Upper lobe of left lung (tissue), 6 donors: ENCODE results near the gene PLEKHG2. TPM values are rescaled to one million over a fixed set of nuclear protein-coding genes. Genes with fewer than 3 reads are reported as not detected.

Source experiments
- ATAC-seq, 2 donors: fragments of 200-7000 bp; cut with Tn5 transposase; one replicate each; pipeline ENCODE4 v1.9.1; 2022; ENCODE audit warnings: mild to moderate bottlenecking in 2 of 2, moderate library complexity in 2 of 2; ENCODE audit not compliant: low FRiP score in 2 of 2
- DNase-seq, 2 donors: peaks; one replicate each; pipeline ENCODE4 v3.0.0-alpha.2; 2019 to 2020
- H3K27ac ChIP-seq, 4 donors: fragments of 200-600 bp; sonication (generic); one replicate each; pipeline ENCODE4 v1.5.1; 2016 to 2019
- H3K27me3 ChIP-seq, 4 donors: fragments of 200-600 bp; sonication (generic); one replicate each; pipeline ENCODE4 v1.5.1; 2017 to 2019
- H3K36me3 ChIP-seq, 4 donors: fragments of 200-600 bp; sonication (generic); one replicate each; pipeline ENCODE4 v1.5.1; 2016 to 2019
- H3K4me1 ChIP-seq, 4 donors: fragments of 200-600 bp; sonication (generic); one replicate each; pipeline ENCODE4 v1.5.1; 2018 to 2019
- H3K4me3 ChIP-seq, 4 donors: fragments of 200-600 bp; sonication (generic); one replicate each; pipeline ENCODE4 v1.5.1; 2017 to 2019; ENCODE audit warnings: mild to moderate bottlenecking in 2 of 4, moderate library complexity in 1 of 4
- H3K9me3 ChIP-seq, 4 donors: fragments of 200-600 bp; sonication (generic); one replicate each; pipeline ENCODE4 v1.5.1; 2018 to 2019
- CTCF ChIP-seq, 6 experiments: fragments of 450-650 bp in 4 of 6; fragments of 200-600 bp in 2 of 6; sonication (generic) in 2 of 6; IDR thresholded peaks; one replicate each; pipeline ENCODE4 v1.5.1; 2016 to 2019; ENCODE audit warnings: antibody characterized with exemption in 6 of 6
- EP300 ChIP-seq, 4 donors: sonication (generic); formaldehyde crosslinking; IDR thresholded peaks; one replicate each; pipeline ENCODE4 v1.5.1; 2017; ENCODE audit warnings: antibody characterized with exemption in 4 of 4, control low read depth in 2 of 4
- POLR2A ChIP-seq, 4 donors: fragments of 450-650 bp; IDR thresholded peaks; one replicate each; pipeline ENCODE4 v1.5.1; 2016 to 2017; ENCODE audit warnings: antibody characterized with exemption in 4 of 4, mild to moderate bottlenecking in 2 of 4
- POLR2AphosphoS5 ChIP-seq, 2 donors: sonication (generic); formaldehyde crosslinking; IDR thresholded peaks; one replicate each; pipeline ENCODE4 v1.5.1; 2017; ENCODE audit warnings: antibody characterized with exemption in 2 of 2
- WGBS, 2 donors: methylation state at CpG; one replicate each; pipeline ENCODE4 v1.1.5; 2017 to 2018; 5-methylcytosine and 5-hydroxymethylcytosine counted together
- total RNA-seq, 6 donors: library from RNA; depleted of rRNA in 4 of 6; stranded (reverse); fragments of >200 nt in 4 of 6; gene quantifications; one replicate each; pipeline versions ENCODE4 v1.1.0 to v1.2.1, GENCODE V29; 2016 to 2021
- donor health status: DM: no; HTN: no; CAD: no; lungs with moderate emphysema.
- donor health status: DM: no; HTN: yes; CAD: no; lungs with severe emphysema.

PLEKHG2 gene
- total RNA-seq, 6 donors from 2014 or later: 15.8 to 48.1 (median 29.0) TPM

GRCh38 chr19:39427707-39428106, 15.2 kb downstream of the PLEKHG2 start:
- Histone ChIP-seq H3K4me3 (no peak overlapping the region), H3K36me3 (peaks cover 8 to 36% (median 22%) of the 10 kb centered on the region in 4 donors), H3K27me3 (no peaks in the 10 kb centered on the region), H3K4me1 (peaks cover 25 to 42% (median 38%) of the 10 kb centered on the region in 4 donors), H3K9me3 (no peaks in the 10 kb centered on the region), H3K27ac (peak overlapping the region in 3 of 4 donors; percentile 67 to 84 (median 72))
- WGBS, 2 donors: 89 to 91% methylated on average over 11 of the region's 11 CpGs
- TF ChIP-seq EP300 (IDR thresholded peaks at IDR 0.05): no peak
- DNase-seq (no peak), ATAC-seq (no peak)

GRCh38 chr19:39428283-39429112, 16.0 kb downstream of the PLEKHG2 start:
- TF ChIP-seq EP300 (IDR thresholded peaks at IDR 0.05): peak in 2 of 4 donors; percentile 55 to 82
- TF ChIP-seq CTCF (IDR thresholded peaks at IDR 0.05): no peak
- peak in 1 of 4 donors; percentile 18 for TF ChIP-seq POLR2A (IDR thresholded peaks at IDR 0.05)
- peak; percentile 39 to 83 for TF ChIP-seq POLR2AphosphoS5 (IDR thresholded peaks at IDR 0.05)
- ATAC-seq: peak; percentile 68 to 79
- no peaks in the 10 kb centered on the region for H3K27me3 ChIP-seq
- H3K27ac ChIP-seq: peak overlapping the region; percentile 67 to 84 (median 74)
- H3K4me3 ChIP-seq: no peak overlapping the region
- H3K36me3 ChIP-seq: peaks cover 15 to 36% (median 23%) of the 10 kb centered on the region in 4 donors
- WGBS, 2 donors: 37 to 39% methylated on average over 11 to 23 of the region's 23 CpGs
- no peaks in the 10 kb centered on the region for H3K9me3 ChIP-seq
- DNase-seq: peak; percentile 70 to 86
- peaks cover 25 to 49% (median 42%) of the 10 kb centered on the region in 4 donors for H3K4me1 ChIP-seq

GRCh38 chr19:39430675-39431593, 18.5 kb downstream of the PLEKHG2 start:
- H3K27ac ChIP-seq: peak overlapping the region; percentile 86 to 96 (median 92)
- no peaks in the 10 kb centered on the region for H3K27me3 ChIP-seq
- 42 to 46% methylated on average over 17 to 25 of the region's 25 CpGs for WGBS, 2 donors
- H3K4me1 ChIP-seq: peaks cover 41 to 68% (median 58%) of the 10 kb centered on the region in 4 donors
- TF ChIP-seq POLR2A (IDR thresholded peaks at IDR 0.05) (peak in 2 of 4 donors; percentile 27 to 69), POLR2AphosphoS5 (IDR thresholded peaks at IDR 0.05) (peak; percentile 88 to 99), CTCF (IDR thresholded peaks at IDR 0.05) (peak in 1 of 6 experiments; percentile 4), EP300 (IDR thresholded peaks at IDR 0.05) (peak; percentile 98 to 100 (median 99))
- peak in 1 of 2 donors; percentile 88 for DNase-seq
- peak; percentile 68 to 85 for ATAC-seq
- no peaks in the 10 kb centered on the region for H3K9me3 ChIP-seq
- H3K36me3 ChIP-seq: peaks cover 20 to 34% (median 30%) of the 10 kb centered on the region in 4 donors
- peak overlapping the region in 2 of 4 donors; percentile 0 to 22 for H3K4me3 ChIP-seq

GRCh38 chr19:39432677-39433025, 20.2 kb downstream of the PLEKHG2 start:
- no peak for DNase-seq
- TF ChIP-seq POLR2A (IDR thresholded peaks at IDR 0.05): no peak
- no peak for TF ChIP-seq CTCF (IDR thresholded peaks at IDR 0.05)
- TF ChIP-seq EP300 (IDR thresholded peaks at IDR 0.05): no peak
- TF ChIP-seq POLR2AphosphoS5 (IDR thresholded peaks at IDR 0.05): no peak
- Histone ChIP-seq H3K27me3 (no peaks in the 10 kb centered on the region), H3K27ac (peak overlapping the region in 3 of 4 donors; percentile 86 to 93 (median 92)), H3K36me3 (peaks cover 20 to 34% (median 30%) of the 10 kb centered on the region in 4 donors), H3K4me1 (peaks cover 51 to 75% (median 65%) of the 10 kb centered on the region in 4 donors), H3K4me3 (no peak overlapping the region), H3K9me3 (no peaks in the 10 kb centered on the region)
- no peak for ATAC-seq
- 93 to 96% methylated on average over 8 of the region's 8 CpGs for WGBS, 2 donors
